Suprapubic skin (tissue), 4 donors: ENCODE data around the gene RSPO3. TPM values are rescaled to one million over a fixed set of nuclear protein-coding genes. Genes with fewer than 3 reads are reported as not detected.

ENCODE experiments used
- DNase-seq, 2 donors: peaks; one replicate each; pipeline ENCODE4 v3.0.0-alpha.2; 2019; ENCODE audit warnings: low spot score in 2 of 2
- H3K27ac ChIP-seq: fragments of 200-600 bp; sonication (generic); one replicate; pipeline ENCODE4 v1.5.1; 2019
- H3K27me3 ChIP-seq: fragments of 200-600 bp; sonication (generic); one replicate; pipeline ENCODE4 v1.5.1; 2019
- H3K36me3 ChIP-seq: fragments of 200-600 bp; sonication (generic); one replicate; pipeline ENCODE4 v1.5.1; 2019
- H3K4me1 ChIP-seq: fragments of 200-600 bp; sonication (generic); one replicate; pipeline ENCODE4 v1.5.1; 2019
- H3K4me3 ChIP-seq: fragments of 200-600 bp; sonication (generic); one replicate; pipeline ENCODE4 v1.5.1; 2019; ENCODE audit warnings: mild to moderate bottlenecking
- H3K9me3 ChIP-seq: fragments of 200-600 bp; sonication (generic); one replicate; pipeline ENCODE4 v1.5.1; 2019
- CTCF ChIP-seq, 2 donors: fragments of 200-600 bp in 1 of 2; fragments of 450-650 bp in 1 of 2; sonication (generic) in 1 of 2; IDR thresholded peaks; one replicate each; pipeline ENCODE4 v1.5.1; 2016 to 2019; ENCODE audit warnings: antibody characterized with exemption in 2 of 2, mild to moderate bottlenecking in 1 of 2, moderate library complexity in 1 of 2
- EP300 ChIP-seq: sonication (generic); formaldehyde crosslinking; IDR thresholded peaks from one replicate; pipeline ENCODE4 v1.6.1; 2017; ENCODE audit warnings: antibody characterized with exemption
- POLR2A ChIP-seq, 2 donors: fragments of 450-650 bp; IDR thresholded peaks; one replicate each; pipeline ENCODE4 v1.6.1; 2017; ENCODE audit warnings: antibody characterized with exemption in 2 of 2, mild to moderate bottlenecking in 2 of 2, moderate library complexity in 2 of 2
- POLR2AphosphoS5 ChIP-seq, 3 donors: sonication (generic); formaldehyde crosslinking; IDR thresholded peaks; one replicate each; pipeline ENCODE4 v1.6.1; 2017; ENCODE audit warnings: antibody characterized with exemption in 3 of 3
- WGBS: methylation state at CpG from one replicate; pipeline ENCODE4 v1.1.5; 2018; 5-methylcytosine and 5-hydroxymethylcytosine counted together
- total RNA-seq, 4 donors: library from RNA; depleted of rRNA; stranded (reverse); fragments of >200 nt; gene quantifications; one replicate each; pipeline ENCODE4 v1.1.0, GENCODE V29; 2016

The RSPO3 gene
- total RNA-seq, 4 donors from 2014 or later = 0.39 to 3.2 (median 1.1) TPM

DNA sequence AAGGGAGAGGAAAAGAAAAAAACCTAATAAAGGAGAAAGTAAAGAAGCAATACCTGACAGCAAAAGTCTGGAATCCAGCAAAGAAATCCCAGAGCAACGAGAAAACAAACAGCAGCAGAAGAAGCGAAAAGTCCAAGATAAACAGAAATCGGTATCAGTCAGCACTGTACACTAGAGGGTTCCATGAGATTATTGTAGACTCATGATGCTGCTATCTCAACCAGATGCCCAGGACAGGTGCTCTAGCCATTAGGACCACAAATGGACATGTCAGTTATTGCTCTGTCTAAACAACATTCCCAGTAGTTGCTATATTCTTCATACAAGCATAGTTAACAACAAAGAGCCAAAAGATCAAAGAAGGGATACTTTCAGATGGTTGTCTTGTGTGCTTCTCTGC, 77.4 kb downstream of the RSPO3 start:
- no peak for DNase-seq
- Histone ChIP-seq H3K27ac (no peak overlapping the region), H3K4me3 (no peak overlapping the region), H3K36me3 (no peaks in the 10 kb centered on the region), H3K4me1 (peaks cover 13% of the 10 kb centered on the region), H3K27me3 (no peaks in the 10 kb centered on the region), H3K9me3 (no peaks in the 10 kb centered on the region)
- no peak for TF ChIP-seq EP300
- no peak for TF ChIP-seq POLR2AphosphoS5 (IDR thresholded peaks at IDR 0.05)
- no peak for TF ChIP-seq CTCF (IDR thresholded peaks at IDR 0.05)
- no peak for TF ChIP-seq POLR2A (IDR thresholded peaks at IDR 0.05)
- 84% methylated on average over 3 of the region's 3 CpGs for WGBS

DNA sequence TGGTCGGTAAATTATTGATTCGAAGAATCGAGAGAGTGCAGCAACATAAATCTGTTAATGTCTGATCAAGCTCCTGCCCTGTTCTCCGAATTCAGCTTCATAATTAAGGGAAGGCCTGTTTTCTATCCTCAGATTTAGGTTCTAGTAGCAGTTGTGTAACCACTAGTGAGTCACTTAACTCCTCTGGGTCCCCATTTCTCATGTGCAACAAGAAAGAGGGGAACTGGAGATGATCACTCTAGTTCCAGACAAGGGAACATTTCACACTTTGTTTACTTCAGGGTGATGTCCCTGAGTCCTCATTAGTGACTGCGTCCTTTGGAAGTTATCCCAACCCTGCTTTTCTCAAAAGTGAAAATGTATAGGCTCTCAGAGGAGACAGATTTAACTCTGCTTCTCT, 80.1 kb downstream of the RSPO3 start:
- no peak for DNase-seq
- Histone ChIP-seq H3K36me3 (no peaks in the 10 kb centered on the region), H3K4me1 (peaks cover under 1% of the 10 kb centered on the region), H3K27ac (peak overlapping the region; percentile 72), H3K27me3 (no peaks in the 10 kb centered on the region), H3K4me3 (no peak overlapping the region), H3K9me3 (no peaks in the 10 kb centered on the region)
- peak in 1 of 3 donors; percentile 25 for TF ChIP-seq POLR2AphosphoS5 (IDR thresholded peaks at IDR 0.05)
- TF ChIP-seq POLR2A (IDR thresholded peaks at IDR 0.05) = no peak
- TF ChIP-seq EP300 = no peak
- no peak for TF ChIP-seq CTCF (IDR thresholded peaks at IDR 0.05)
- 68% methylated on average over 5 of the region's 5 CpGs for WGBS

GRCh38 chr6:127199470-127199869, 81.0 kb downstream of the RSPO3 start:
- no peaks in the 10 kb centered on the region for H3K36me3 ChIP-seq
- H3K4me3 ChIP-seq = no peak overlapping the region
- TF ChIP-seq EP300 (no peak), POLR2A (IDR thresholded peaks at IDR 0.05) (no peak), POLR2AphosphoS5 (IDR thresholded peaks at IDR 0.05) (no peak), CTCF (IDR thresholded peaks at IDR 0.05) (no peak)
- DNase-seq = no peak
- H3K27ac ChIP-seq = peak overlapping the region; percentile 72
- no peaks in the 10 kb centered on the region for H3K9me3 ChIP-seq
- 37% methylated on average over 1 of the region's 1 CpG for WGBS
- H3K27me3 ChIP-seq = no peaks in the 10 kb centered on the region
- H3K4me1 ChIP-seq = no peaks in the 10 kb centered on the region

GRCh38 chr6:127200114-127200513, 81.6 kb downstream of the RSPO3 start:
- TF ChIP-seq EP300 = no peak
- no peak for TF ChIP-seq POLR2A (IDR thresholded peaks at IDR 0.05)
- no peak for TF ChIP-seq CTCF (IDR thresholded peaks at IDR 0.05)
- no peak for TF ChIP-seq POLR2AphosphoS5 (IDR thresholded peaks at IDR 0.05)
- WGBS = 91% methylated on average over 8 of the region's 8 CpGs
- H3K27me3 ChIP-seq = no peaks in the 10 kb centered on the region
- no peaks in the 10 kb centered on the region for H3K4me1 ChIP-seq
- peak overlapping the region; percentile 40 for H3K27ac ChIP-seq
- no peak overlapping the region for H3K4me3 ChIP-seq
- H3K9me3 ChIP-seq = no peaks in the 10 kb centered on the region
- H3K36me3 ChIP-seq = no peaks in the 10 kb centered on the region
- no peak for DNase-seq

DNA sequence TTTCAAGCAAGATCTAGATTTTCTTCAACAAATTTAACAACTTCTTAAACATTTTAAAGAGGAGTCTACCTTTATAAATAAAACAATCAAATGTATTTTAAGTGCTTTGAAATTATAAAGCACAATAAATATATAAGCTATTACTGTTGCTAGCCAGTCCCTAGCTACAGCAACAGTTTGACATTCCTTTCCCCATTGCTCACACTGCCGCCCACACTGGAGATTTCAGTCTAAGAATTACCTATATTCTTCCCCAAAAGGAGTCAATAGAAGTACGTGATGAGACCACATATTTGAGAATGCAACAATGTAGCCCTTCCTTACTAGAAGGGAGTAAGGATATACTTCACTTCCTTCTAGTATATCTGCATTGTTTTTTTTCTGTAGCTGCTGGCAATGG, 82.8 kb downstream of the RSPO3 start:
- Histone ChIP-seq H3K9me3 (no peaks in the 10 kb centered on the region), H3K27ac (no peak overlapping the region), H3K4me3 (no peak overlapping the region), H3K36me3 (no peaks in the 10 kb centered on the region), H3K27me3 (no peaks in the 10 kb centered on the region), H3K4me1 (no peaks in the 10 kb centered on the region)
- 73% methylated on average over 2 of the region's 2 CpGs for WGBS
- TF ChIP-seq POLR2A (IDR thresholded peaks at IDR 0.05) (no peak), CTCF (IDR thresholded peaks at IDR 0.05) (no peak)
- DNase-seq = no peak
